ENCODE results near the gene A2ML1.
"Not testable (repeated sequence)": the region's sequence is repeated elsewhere in the genome, so short reads cannot be mapped to it uniquely, and the experiment has no call there.

A2ML1 gene

GRCh38 chr12:8794611-8795010, 27.8 kb upstream of the A2ML1 start:
- not testable (repeated sequence) for H3K4me1 ChIP-seq (ENCODE audit: control insufficient read depth, insufficient read depth, low read length); H3K9ac ChIP-seq (ENCODE audit: low read depth, low read length); H3K9me3 ChIP-seq (ENCODE audit: control insufficient read depth, insufficient read depth, low read length); H3K36me3 ChIP-seq (ENCODE audit: control insufficient read depth, insufficient read depth, low read length); H3K4me3 ChIP-seq (ENCODE audit: low read depth, low read length); H3K27me3 ChIP-seq (ENCODE audit: control insufficient read depth, insufficient read depth, low read length)

- peaks cover 6% of the 10 kb centered on the region for H3K36me3 ChIP-seq (ENCODE audit: control insufficient read depth, insufficient read depth, low read length)
- no peak overlapping the region for H3K4me3 ChIP-seq (ENCODE audit: low read depth, low read length)
- no peaks in the 10 kb centered on the region for H3K9me3 ChIP-seq (ENCODE audit: control insufficient read depth, insufficient read depth, low read length)
- H3K9ac ChIP-seq (ENCODE audit: low read depth, low read length): no peak overlapping the region
- H3K27me3 ChIP-seq (ENCODE audit: control insufficient read depth, insufficient read depth, low read length): no peaks in the 10 kb centered on the region
- peaks cover 5% of the 10 kb centered on the region for H3K4me1 ChIP-seq (ENCODE audit: control insufficient read depth, insufficient read depth, low read length)
Measured at GRCh38 chr12:8796831-8797626, 25.4 kb upstream of the A2ML1 start.

GRCh38 chr12:8801213-8801612, 21.2 kb upstream of the A2ML1 start:
- H3K36me3 ChIP-seq (ENCODE audit: control insufficient read depth, insufficient read depth, low read length); H3K9ac ChIP-seq (ENCODE audit: low read depth, low read length); H3K9me3 ChIP-seq (ENCODE audit: control insufficient read depth, insufficient read depth, low read length); H3K4me3 ChIP-seq (ENCODE audit: low read depth, low read length); H3K4me1 ChIP-seq (ENCODE audit: control insufficient read depth, insufficient read depth, low read length); H3K27me3 ChIP-seq (ENCODE audit: control insufficient read depth, insufficient read depth, low read length): not testable (repeated sequence)

DNA sequence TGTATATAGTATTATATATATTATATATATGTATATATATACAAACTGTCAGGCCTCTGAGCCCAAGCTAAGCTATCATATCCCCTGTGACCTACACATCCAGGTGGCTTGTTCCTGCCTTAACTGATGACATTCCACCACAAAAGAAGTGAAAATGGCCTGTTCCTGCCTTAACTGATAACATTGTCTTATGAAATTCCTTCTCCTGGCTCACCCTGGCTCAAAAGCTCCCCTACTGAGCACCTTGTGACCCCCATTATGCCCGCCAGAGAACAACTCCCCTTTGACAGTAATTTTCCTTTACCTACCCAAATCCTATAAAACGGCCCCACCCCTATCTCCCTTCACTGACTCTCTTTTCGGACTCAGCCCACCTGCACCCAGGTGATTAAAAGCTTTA, 17.6 kb upstream of the A2ML1 start:
- H3K4me3 ChIP-seq (ENCODE audit: low read depth, low read length); H3K4me1 ChIP-seq (ENCODE audit: control insufficient read depth, insufficient read depth, low read length); H3K9ac ChIP-seq (ENCODE audit: low read depth, low read length); H3K27me3 ChIP-seq (ENCODE audit: control insufficient read depth, insufficient read depth, low read length); H3K36me3 ChIP-seq (ENCODE audit: control insufficient read depth, insufficient read depth, low read length); H3K9me3 ChIP-seq (ENCODE audit: control insufficient read depth, insufficient read depth, low read length): not testable (repeated sequence)

DNA sequence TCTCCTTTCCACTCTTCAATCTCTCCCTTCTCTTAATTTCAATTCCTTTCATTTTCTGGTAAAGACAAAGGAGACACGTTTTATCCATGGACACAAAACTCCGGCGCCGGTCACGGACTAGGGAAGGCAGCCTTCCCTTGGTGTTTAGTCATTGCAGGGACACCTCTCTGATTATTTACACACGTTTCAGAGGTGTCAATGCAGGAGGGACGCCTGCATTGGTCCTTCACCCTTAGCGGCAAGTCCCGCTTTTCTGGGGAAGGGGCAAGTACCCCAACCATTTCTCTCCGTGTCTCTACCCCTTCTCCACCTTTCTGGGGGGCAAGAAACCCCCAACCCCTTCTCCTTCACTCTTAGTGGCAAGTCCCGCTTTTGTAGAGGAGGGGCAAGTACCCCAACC, 16.9 kb upstream of the A2ML1 start:
- H3K9me3 ChIP-seq (ENCODE audit: control insufficient read depth, insufficient read depth, low read length); H3K36me3 ChIP-seq (ENCODE audit: control insufficient read depth, insufficient read depth, low read length); H3K27me3 ChIP-seq (ENCODE audit: control insufficient read depth, insufficient read depth, low read length); H3K4me1 ChIP-seq (ENCODE audit: control insufficient read depth, insufficient read depth, low read length): not testable (repeated sequence)
- H3K4me3 ChIP-seq (ENCODE audit: low read depth, low read length): peak overlapping the region; percentile 40
- peak overlapping the region; percentile 77 for H3K9ac ChIP-seq (ENCODE audit: low read depth, low read length)

GRCh38 chr12:8807084-8807483, 15.3 kb upstream of the A2ML1 start:
- H3K27me3 ChIP-seq (ENCODE audit: control insufficient read depth, insufficient read depth, low read length); H3K9ac ChIP-seq (ENCODE audit: low read depth, low read length); H3K9me3 ChIP-seq (ENCODE audit: control insufficient read depth, insufficient read depth, low read length); H3K4me1 ChIP-seq (ENCODE audit: control insufficient read depth, insufficient read depth, low read length); H3K36me3 ChIP-seq (ENCODE audit: control insufficient read depth, insufficient read depth, low read length): not testable (repeated sequence)
- H3K4me3 ChIP-seq (ENCODE audit: low read depth, low read length): peak overlapping the region; percentile 30

DNA sequence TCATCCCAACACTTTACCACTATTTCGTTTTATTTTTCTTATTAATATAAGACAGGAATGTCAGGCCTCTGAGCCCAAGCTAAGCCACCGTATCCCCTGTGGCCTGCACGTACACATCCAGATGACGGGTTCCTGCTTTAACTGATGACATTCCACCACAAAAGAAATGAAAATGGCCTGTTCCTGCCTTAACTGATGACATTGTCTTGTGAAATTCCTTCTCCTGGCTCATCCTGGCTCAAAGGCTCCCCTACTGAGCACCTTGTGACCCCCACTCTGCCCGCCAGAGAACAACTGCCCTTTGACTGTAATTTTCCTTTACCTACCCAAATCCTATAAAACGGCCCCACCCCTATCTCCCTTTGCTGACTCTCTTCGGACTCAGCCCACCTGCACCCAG, 12.3 kb upstream of the A2ML1 start:
- H3K9ac ChIP-seq (ENCODE audit: low read depth, low read length); H3K4me3 ChIP-seq (ENCODE audit: low read depth, low read length): not testable (repeated sequence)
- H3K4me1 ChIP-seq (ENCODE audit: control insufficient read depth, insufficient read depth, low read length): peaks cover 12% of the 10 kb centered on the region

GRCh38 chr12:8813572-8814357, 8.7 kb upstream of the A2ML1 start:
- no peak overlapping the region for H3K4me3 ChIP-seq (ENCODE audit: low read depth, low read length)
- H3K27me3 ChIP-seq (ENCODE audit: control insufficient read depth, insufficient read depth, low read length): no peaks in the 10 kb centered on the region
- no peak overlapping the region for H3K9ac ChIP-seq (ENCODE audit: low read depth, low read length)
- no peaks in the 10 kb centered on the region for H3K36me3 ChIP-seq (ENCODE audit: control insufficient read depth, insufficient read depth, low read length)
- H3K9me3 ChIP-seq (ENCODE audit: control insufficient read depth, insufficient read depth, low read length): no peaks in the 10 kb centered on the region
- H3K4me1 ChIP-seq (ENCODE audit: control insufficient read depth, insufficient read depth, low read length): peaks cover 12% of the 10 kb centered on the region

More for the DNA sequence above, 12.3 kb upstream of the A2ML1 start:
- H3K36me3 ChIP-seq (ENCODE audit: control insufficient read depth, insufficient read depth, low read length); H3K9me3 ChIP-seq (ENCODE audit: control insufficient read depth, insufficient read depth, low read length); H3K27me3 ChIP-seq (ENCODE audit: control insufficient read depth, insufficient read depth, low read length): not testable (repeated sequence)

DNA sequence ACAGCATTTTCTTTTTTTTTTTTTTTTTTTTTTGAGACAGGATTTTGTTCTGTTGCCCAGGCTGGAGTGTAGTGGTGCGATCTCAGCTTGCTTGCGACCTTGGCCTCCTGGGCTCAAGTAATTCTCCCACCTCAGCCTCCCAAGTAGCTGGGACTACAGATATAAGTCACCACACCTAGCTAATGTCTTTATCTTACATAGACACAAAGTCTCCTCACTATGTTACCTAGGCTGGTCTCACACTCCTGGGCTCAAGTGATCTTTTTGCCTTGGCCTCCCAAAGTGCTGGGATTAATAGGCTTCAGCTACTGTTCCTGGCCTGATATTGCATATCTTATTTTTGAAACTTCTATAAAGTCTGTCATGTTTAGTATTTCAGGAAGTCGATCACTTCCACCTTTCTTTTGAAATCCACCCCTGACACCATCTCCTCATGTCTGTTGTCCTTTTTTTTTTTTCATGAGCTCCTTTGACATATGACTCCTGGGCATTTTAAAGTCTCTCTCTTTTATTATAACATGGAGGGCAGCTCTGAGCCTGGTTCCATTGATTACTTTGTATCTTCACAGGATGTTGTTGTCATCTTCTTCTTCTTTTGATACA, 5.9 kb upstream of the A2ML1 start:
- Histone ChIP-seq H3K36me3 (ENCODE audit: control insufficient read depth, insufficient read depth, low read length) (no peaks in the 10 kb centered on the region), H3K4me1 (ENCODE audit: control insufficient read depth, insufficient read depth, low read length) (peaks cover 18% of the 10 kb centered on the region), H3K4me3 (ENCODE audit: low read depth, low read length) (no peak overlapping the region), H3K9ac (ENCODE audit: low read depth, low read length) (no peak overlapping the region), H3K9me3 (ENCODE audit: control insufficient read depth, insufficient read depth, low read length) (no peaks in the 10 kb centered on the region), H3K27me3 (ENCODE audit: control insufficient read depth, insufficient read depth, low read length) (no peaks in the 10 kb centered on the region)

- Histone ChIP-seq H3K9ac (ENCODE audit: low read depth, low read length) (no peak overlapping the region), H3K4me3 (ENCODE audit: low read depth, low read length) (no peak overlapping the region), H3K27me3 (ENCODE audit: control insufficient read depth, insufficient read depth, low read length) (no peaks in the 10 kb centered on the region), H3K9me3 (ENCODE audit: control insufficient read depth, insufficient read depth, low read length) (no peaks in the 10 kb centered on the region), H3K36me3 (ENCODE audit: control insufficient read depth, insufficient read depth, low read length) (no peaks in the 10 kb centered on the region), H3K4me1 (ENCODE audit: control insufficient read depth, insufficient read depth, low read length) (peaks cover 22% of the 10 kb centered on the region)
Measured at GRCh38 chr12:8817856-8818255, 4.6 kb upstream of the A2ML1 start.

DNA sequence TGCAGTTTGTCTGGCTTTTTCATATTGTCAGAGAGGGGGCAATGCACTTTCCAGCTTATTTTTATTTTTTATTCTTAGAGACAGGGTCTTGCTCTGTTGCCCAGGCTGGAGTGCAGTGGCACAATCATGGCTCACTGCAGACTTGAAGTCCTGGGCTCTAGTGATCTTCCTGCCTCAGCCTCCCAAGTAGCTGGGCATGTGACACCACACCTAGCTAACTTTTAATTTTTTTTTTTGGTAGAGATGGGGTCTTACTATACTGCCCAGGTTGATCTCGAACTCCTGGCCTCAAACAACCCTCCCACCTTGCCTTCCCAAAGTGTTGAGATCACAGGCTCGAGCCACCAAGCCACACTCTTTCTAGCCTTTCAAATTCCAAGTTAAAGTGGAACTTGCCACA, 3.9 kb upstream of the A2ML1 start:
- Histone ChIP-seq H3K36me3 (ENCODE audit: control insufficient read depth, insufficient read depth, low read length) (no peaks in the 10 kb centered on the region), H3K27me3 (ENCODE audit: control insufficient read depth, insufficient read depth, low read length) (no peaks in the 10 kb centered on the region), H3K4me3 (ENCODE audit: low read depth, low read length) (no peak overlapping the region), H3K9me3 (ENCODE audit: control insufficient read depth, insufficient read depth, low read length) (no peaks in the 10 kb centered on the region), H3K4me1 (ENCODE audit: control insufficient read depth, insufficient read depth, low read length) (peaks cover 23% of the 10 kb centered on the region), H3K9ac (ENCODE audit: low read depth, low read length) (no peak overlapping the region)

GRCh38 chr12:8819666-8819980, 2.8 kb upstream of the A2ML1 start:
- Histone ChIP-seq H3K36me3 (ENCODE audit: control insufficient read depth, insufficient read depth, low read length) (no peaks in the 10 kb centered on the region), H3K9me3 (ENCODE audit: control insufficient read depth, insufficient read depth, low read length) (no peaks in the 10 kb centered on the region), H3K27me3 (ENCODE audit: control insufficient read depth, insufficient read depth, low read length) (no peaks in the 10 kb centered on the region), H3K4me1 (ENCODE audit: control insufficient read depth, insufficient read depth, low read length) (peaks cover 14% of the 10 kb centered on the region), H3K9ac (ENCODE audit: low read depth, low read length) (no peak overlapping the region), H3K4me3 (ENCODE audit: low read depth, low read length) (no peak overlapping the region)

All from iPS-15b (cell line).